Stimulated activated CD8-positive, alpha-beta memory T cell treated with anti-CD3 and anti-CD28 coated beads, Interleukin-7, amount 100 ng/mL, for 24 hours (primary cell): Measurements from ENCODE around the gene PIK3R6.

Experiments used
- DNase-seq: peaks from one replicate; pipeline ENCODE4 v3.0.0-alpha.2; 2020; ENCODE audit warnings: low read depth

The PIK3R6 gene

DNA sequence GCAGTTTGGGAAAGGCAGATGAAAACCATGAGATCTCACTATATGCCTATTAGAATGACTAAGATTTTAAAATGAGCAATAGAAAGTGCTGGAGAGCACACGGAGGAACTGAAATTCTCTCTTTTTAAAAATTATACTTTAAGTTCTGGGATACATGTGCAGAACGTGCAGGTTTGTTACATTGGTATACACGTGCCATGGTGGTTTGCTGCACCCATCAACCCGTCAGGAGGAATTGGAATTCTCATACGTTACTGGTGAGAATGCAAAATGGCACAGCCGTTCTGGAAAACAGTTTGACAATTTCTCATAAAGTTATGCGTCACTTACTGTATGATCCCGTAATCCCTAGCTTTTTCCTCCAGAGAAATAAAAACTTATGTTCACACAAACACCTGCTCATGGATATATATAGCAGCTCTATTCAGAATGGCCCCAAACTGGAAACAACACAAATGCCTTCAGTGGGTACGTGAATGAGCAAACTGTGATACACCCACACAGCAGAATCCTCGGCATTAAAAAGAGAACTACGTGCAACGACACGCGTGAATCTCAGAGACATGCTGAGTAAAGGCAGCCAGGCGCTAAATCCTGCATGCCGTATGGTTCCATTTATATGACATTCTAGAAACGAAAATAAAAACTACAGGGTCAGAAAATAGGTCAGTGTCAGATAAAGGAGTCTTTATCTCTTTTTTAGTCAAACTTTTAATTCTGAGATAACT is 11.8 kb downstream of the PIK3R6 start:
- no peak for DNase-seq

DNA sequence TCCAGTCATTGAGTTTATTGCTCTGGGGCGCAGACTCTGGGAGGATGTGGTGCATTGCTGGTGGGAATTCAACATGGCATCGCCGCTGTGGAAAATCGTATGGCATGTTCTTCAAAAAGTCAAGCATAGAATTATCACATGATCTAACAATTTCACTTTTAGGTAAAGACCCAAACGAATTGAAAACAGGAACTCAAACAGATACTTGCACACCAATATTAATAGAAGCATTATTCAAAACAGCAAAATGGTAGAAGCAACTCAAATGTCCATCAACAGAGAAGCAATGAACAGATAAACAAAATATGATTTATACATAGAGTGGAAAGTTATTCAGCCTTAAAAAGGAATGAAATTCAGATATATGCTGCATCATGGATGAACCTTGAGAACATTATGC is 15.9 kb downstream of the PIK3R6 start:
- DNase-seq: no peak

DNA sequence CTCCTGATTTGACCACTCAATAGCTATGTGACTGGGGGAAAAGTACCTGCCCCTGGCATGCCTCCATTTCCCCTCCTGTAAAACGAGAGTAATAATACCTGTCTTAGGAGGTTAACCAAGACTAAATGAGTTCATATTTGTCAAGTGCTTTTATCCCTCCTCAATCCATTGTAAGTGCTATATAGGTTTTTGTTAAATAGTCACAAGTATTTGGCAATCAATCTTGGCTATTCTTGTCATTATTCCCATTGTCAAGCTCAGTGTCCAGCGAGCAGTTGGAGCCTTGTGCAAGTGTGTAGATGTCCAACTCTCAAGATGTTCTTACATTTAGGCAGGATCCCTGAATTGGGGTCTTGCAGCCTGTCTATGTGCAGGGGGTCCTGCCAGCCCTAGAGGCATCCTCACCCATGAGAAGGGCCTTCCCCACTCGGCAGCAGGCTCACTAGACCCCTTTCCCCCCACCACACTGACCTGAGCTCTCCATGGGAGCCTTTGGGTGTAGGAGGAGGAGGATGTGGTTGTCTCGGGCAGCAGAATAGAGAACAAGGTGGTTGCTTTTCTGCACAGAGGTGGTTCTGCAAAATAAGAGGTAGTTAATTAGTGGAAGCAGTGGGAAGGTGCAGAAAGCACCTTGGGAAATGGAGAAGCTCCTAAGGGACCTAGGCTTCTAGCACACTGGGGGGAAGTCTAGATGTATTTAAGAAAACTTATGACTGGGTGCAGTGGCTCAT is 18.0 kb downstream of the PIK3R6 start:
- DNase-seq: no peak

DNA sequence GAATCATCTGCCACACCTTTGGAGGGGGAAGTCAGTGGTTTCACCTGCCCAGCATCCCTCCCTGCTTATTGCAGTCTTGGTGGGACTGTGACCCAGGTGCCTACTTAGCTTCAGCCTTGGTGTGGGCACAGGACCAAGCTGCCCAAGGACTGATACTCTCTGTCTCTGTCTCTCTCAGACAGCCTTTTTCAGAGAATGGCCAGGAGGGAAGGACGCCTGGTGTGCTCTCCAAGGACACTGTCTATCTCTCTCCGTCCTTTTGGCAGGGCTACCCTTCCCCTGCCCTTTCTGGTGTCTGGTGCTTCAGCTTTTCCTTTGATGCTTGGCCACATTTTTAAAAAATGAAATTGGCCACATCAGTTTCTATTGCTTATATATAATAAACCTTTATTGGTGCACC is 19.6 kb downstream of the PIK3R6 start:
- no peak for DNase-seq

DNA sequence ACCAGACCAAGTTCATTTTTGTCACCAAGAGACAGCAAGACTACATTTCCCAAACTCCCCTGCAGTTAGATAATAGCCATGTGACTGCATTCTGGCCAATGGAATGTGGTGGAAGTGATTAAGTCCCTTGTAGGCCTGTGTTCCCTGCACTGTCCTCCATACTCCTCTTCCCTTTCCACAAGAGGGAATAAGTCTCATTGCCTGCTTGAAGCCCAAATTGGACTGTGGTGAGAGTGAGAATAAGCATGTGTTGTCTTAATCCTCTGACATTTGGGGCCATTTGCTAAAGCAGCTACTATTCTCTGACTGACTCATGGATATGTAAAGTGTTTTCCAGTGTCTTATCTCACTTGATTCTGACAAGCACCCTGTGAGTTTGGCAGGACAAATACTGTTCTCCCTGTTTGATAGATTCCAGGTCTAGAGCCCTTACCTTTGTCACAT is 20.7 kb downstream of the PIK3R6 start:
- DNase-seq: no peak

DNA sequence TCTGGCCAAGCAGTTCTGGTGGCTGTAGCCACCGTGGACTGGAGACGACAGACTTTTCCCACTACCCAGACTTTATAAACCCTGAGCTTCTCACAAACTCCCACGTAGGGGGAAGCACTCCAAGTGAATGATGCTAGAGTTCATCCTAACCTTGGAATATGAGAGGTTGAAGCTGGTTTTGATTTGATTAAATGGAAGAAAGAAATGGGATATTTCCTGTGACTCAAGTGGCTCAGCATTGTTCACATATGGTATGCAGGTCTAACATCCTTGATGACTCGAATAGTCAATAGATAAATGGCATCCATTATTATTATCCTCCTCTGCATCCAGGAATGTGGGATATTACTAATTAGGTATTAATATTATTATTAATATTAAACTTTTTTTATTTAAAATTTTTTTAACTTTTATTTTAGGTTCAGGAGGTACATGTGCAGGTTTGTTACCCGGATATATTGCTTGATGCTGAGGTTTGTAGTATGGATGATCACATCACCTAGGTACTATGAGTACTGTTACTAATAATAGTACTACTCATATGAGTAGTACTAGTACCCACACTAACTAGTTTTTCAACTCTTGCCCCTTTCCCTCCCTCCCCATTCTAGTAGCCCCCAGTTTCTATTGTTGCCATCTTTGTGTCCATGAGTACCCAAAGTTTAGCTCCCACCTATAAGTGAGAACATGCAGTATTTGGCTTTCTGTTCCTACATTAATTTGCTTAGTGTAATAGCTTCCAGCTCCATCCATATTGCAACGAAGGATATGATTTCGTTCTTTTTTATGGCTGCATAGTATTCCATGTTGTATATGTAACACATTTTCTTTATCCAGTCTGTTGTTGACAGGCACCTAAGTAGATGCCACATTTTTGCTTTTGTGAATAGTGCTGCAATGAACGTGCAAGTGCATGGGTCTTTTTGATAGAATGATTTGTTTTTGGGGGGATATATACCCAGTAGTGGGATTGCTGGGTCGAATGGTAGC is 22.9 kb downstream of the PIK3R6 start:
- no peak for DNase-seq

DNA sequence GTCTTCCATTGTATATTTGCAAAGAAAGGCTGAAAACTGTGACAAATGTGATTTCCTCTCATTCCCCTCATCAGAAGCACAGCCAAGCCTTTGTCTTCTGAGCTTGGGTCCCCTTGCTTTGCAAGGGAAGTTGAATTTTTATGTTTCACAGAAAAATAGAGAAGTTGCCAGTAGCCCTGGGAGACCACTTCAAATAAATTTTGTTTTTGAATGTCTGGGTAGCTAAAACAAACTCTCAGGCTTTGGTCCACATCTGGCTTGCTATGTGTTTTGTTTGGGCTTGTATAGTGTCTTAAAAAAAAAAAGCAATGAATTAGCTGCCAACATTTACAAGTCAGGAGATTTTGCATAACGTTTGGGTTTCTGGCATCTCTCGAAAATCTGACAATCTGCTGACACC is 24.1 kb downstream of the PIK3R6 start:
- no peak for DNase-seq

DNA sequence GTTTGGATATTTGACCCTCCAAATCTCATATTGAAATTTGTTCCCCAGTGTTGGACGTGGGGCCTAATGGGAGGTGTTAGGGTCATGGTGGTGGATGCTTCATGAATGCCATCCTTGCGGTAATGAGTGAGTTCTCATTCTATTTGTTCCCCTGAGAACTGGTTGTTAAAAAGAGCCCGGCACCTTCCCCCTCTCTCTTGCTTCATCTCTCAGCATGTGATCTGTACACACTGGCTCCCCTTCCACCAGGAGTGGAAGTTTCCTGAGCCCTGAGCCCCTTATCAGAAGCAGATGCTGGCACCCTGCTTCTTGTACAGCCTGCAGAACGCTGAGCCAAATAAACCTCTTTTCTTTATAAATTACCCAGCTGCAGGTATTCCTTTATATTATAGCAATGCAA is 25.6 kb downstream of the PIK3R6 start:
- DNase-seq: no peak

DNA sequence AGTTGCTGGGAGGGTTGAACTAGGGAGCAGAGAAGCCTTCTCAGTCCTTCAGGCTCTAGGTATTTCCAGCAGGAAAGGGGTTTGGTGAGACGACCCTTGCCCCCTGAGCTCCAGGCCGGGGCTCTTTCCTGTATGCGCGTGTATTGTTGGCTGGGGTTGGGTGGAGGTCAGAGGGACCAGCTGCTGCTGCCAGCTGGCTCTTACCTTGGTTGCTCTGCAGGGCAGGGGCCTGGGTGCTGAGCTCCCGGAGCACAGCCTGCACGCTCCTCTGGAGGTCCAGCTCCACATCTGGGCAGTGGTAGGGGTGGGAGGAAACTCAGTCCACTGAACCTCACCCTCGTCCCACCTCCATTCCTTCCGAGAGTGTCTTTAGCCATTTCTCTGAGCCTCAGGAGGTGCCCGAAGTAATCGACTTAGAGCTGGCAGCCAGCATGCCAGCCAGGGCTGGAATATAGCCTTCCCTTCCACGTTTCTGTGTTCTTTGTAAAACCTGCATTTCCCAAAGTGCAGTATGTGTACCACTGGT is 28.0 kb downstream of the PIK3R6 start:
- DNase-seq: no peak

DNA sequence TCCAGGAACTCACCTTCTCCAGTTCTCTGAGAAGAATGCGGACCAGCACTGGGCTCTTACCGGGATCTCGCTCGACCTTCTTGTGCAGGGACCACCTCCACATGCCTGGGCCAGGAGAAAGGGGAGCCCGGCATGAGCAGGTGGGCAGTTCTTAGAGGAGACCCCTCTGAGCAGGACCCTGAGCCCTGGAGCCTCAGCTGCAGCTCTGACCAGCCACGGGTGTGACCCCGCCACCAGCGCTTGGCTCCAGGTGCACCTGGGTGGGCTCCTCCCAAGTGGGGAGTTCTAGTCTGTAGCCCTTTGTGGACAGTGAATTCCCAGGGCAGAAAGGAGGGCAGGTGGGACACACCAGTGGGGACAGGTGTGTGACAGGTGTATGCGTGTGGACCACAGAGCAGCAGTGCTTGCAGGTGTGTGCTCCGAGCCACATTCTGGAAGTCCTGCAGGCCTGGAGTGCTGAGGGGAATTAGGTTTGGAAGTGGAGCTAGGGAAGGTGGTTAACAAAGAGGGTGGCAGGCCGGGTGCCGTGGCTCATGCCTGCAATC is 28.9 kb downstream of the PIK3R6 start:
- no peak for DNase-seq

DNA sequence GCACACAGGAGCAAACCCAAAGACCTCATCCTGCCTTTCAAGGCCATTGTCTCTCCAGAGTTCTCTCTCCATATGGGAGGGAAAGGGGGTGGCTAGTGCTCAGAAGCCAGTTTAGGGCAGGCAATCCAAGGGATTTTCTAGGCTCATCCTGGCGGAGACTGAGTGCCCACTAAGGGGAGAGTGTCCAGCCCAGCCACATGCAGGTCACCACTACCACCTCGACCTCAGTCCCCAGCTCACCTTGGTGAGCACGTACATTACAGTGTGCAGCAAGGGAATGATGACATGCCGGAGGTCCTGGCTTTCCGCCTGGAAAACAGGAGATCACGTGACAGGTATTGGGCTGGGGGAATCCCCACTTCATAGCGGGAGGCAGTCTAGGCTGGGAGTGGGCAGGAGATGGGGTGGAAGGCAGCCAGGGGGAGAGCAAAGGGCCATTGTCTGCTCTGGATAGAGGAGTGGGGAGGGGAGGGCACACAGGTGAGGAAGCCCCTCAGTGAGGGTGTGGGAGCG is 29.9 kb downstream of the PIK3R6 start:
- DNase-seq: no peak

DNA sequence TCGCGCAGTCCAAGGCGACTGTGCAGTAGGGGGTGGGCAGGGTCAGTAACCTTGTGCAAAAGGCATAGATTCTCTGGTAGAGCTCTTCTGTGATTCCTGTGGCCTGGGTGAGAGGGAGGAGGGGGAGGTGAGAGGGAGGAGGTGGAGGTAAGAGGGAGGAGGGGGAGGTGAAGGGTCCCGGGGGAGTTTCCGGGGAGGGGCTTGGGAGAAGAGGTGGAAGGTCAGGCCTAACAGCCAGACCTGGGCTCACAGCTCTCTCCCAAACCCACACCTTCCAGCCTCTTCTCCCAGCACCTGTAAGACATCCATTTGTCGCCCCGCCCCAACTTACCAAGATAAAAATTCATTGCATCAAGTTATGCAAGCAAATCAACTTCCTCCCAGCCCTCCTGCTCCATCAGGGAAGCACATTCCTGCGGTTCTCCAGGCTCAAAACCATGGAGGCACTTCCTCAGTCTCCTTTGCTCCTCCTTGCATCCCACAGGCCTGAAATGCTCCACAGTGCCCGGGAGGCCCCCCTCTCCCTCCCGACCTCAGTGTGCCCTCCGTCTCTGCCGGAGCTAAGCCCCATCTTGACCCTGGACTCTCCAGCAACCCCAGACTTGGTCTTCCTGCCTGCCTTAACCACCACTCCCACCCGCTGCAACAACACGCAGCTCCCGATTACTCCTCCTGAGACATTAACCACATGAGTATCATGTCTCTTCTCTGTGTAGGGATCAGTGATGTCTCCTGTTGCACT is 30.5 kb downstream of the PIK3R6 start:
- DNase-seq: no peak

DNA sequence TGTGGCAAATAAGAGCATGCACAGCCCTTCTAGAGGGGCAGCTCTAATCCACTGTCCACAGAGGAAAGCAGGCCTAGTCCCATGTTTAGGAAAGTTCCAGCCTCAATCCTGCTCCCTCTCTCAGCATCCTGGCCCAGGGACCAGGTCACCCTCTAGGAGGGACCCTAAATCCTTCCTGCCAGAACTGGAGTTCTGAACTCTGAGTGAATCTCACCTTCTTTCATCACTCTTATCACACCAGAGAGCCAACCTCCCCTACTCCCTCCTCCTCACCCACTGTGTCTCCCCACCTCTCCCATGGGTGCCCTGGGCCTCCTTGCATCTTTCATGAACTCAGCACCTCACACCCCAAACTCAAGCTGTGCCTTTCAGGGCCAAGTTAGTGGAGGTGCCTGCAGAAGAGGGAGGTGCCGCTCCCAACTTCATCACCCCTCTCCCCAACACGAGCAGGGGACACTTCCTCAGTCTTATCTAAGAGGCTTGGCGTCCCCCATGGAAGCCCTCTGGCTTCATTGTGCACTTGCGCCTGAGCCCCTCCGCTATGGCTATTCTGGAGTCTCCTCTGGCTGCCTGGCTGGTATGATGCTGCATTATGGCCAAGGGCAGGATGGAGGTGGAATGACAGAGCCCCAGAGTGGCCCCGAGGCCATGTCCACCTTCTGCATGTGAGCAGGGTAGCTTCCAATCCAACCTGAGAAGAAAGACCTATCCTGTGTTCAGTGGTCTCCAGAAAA is 31.7 kb downstream of the PIK3R6 start:
- DNase-seq: no peak

DNA sequence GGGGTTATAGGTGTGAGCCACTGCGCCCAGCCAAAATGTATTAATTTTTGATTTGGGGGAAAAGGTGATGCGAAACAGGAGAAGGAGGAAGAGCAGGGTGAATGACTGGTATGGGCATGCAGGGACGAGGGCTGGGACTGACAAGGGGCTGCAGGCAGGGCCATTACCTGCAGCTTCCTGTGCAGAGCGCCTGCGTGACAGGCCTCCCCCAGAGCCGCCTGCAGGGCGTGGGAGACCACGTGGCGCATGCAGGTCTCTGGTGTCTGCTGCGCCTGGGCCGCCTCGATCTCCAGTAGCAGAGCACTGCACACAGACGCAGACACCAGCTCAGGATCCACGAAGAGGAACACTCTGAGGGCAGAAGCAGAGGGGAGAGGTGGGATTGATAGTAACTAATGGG is 32.4 kb downstream of the PIK3R6 start:
- no peak for DNase-seq

DNA sequence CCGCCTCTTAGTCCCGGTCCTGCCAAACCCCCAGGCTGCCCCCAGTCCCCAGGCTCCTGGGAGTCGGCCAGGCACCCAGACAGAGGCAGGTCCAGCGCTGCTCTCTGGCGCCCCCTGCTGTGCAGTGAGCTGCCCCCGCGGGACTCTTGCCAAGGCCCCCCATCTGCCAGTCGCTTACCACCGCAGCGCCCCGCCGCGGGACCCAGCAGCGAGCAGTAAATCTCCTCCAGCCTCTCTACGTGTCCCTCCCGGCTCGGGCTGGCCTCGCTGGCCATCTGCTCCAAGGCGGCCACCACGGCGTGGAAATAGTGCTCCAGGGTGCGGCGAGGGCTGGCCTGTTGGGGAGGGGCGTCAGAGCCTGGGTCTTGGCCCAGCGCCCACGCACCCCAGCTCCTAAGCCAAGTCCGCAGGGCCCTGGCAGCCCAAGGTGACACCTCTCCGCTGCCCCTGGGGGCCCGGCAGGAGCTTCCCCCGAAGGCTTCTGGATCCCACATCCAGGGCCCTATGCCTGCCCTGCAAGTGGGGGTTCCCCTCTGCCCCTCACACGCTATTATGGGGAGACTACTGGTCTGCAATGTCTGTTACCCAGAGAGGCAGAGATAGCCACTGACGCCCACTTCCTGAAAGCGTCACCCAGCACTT is 34.6 kb downstream of the PIK3R6 start:
- DNase-seq: peak; percentile 5

DNA sequence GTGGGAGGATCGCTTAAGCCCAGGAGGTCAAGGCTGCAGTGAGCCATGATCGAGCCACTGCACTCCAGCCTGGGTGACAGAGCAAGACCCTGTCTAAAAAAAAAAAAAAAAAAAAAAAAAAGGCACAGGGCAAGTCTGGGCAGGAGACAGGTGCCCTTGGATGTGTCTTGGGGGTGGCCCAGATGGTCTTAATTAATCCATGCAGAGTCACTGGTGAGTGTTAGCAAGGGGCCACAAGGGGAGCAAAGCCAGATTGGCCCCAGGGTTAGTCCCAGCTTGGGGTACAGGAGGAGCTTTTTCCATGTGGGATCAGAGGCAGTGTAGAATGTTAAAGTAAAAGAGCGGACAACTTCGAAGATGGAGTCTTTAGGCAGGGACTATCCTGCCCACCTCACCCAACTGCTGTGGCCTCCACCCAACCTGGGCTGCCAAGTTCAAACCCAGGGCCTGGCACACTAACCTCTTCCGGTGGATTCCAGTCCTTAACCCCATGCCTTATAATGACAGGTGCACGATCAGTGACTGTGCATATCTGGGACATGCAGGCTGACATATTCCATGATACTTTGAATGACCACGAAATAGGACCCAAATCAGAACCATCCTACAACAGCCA is 36.1 kb downstream of the PIK3R6 start:
- DNase-seq: no peak

DNA sequence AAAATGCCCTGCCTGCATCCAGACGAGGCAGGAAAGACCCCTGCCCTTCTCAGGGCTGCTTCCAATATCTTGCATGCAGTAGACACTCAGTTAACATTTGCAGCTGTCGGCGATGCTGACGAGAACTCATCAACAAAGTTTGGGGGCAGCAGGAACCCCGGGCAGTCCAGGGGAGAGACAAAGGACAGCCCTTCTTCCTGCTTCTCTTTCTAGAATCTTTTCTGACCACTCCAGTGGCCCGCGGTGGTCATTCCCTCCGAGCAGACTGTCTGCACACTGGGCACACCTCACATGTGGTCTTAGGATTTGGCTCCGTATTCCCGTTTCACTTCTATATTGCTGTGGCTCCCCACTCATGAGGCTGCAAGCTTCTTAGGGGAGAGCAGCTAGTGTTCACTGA is 37.3 kb downstream of the PIK3R6 start:
- DNase-seq: no peak

DNA sequence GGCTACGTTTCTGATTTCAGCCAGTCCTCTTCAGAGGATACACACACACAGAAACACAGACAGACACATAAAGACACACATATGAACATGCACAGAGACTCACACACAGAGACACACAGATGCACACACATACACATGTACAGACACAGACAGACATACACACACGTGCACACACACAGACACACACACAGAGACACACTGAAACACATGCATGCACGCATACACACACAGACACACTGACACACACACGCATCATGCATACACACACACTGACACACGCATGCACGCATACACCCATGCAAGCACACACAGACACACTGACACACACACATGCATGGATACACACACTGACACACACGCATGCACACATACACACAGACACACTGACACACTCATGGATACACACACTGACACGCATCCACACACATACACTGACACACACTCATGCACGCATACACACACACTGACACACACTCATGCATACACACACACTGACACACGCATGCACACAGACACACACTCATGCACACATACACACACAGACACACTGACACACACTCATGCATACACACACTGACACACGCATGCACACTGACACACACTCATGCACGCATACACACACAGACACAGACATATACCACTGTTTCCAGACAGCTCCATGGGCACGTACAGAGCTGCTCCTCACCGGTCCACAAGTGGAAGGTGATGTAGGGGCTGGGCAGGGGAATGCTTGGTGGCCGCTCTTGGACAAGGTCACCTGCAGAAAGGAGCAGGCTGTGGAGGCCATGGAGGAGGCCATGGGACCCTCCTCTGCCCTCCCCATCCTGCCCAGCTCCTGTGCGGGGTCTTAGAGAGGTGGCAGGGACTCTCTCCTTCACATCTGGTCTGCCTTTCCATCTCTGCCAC is 38.2 kb downstream of the PIK3R6 start:
- DNase-seq: no peak
